B cell (primary cell): ENCODE measurements around the gene AGPAT3. TPM values are rescaled to one million over a fixed set of nuclear protein-coding genes. Genes with fewer than 3 reads are reported as not detected.

Experiments used
- ATAC-seq: fragments of 200-7000 bp; cut with Tn5 transposase; one replicate; pipeline ENCODE4 v1.10.0; 2021; ENCODE audit warnings: low read depth, mild to moderate bottlenecking, moderate number of reproducible peaks, moderate library complexity
- CTCF ChIA-PET: fragments of 350-600 bp; sonication (Branson Sonifier 250); formaldehyde crosslinking; loops from one replicate; lab custom pipeline; 2021; ENCODE audit warnings: antibody characterized with exemption, inconsistent platforms; lab: Charles Lee
- POLR2A ChIA-PET: fragments of 350-600 bp; sonication (Branson Sonifier 250); formaldehyde crosslinking; loops from one replicate; lab custom pipeline; 2021; ENCODE audit warnings: antibody characterized with exemption; lab: Charles Lee
- DNase-seq: peaks from one replicate; pipeline ENCODE4 v3.0.0; 2013
- H2AFZ ChIP-seq: 2 replicates; pipeline ENCODE4 v1.6.1; 2012; ENCODE audit warnings: mild to moderate bottlenecking, low read depth, low read length; ENCODE audit not compliant: insufficient read depth, poor library complexity, severe bottlenecking
- H3K27ac ChIP-seq, 2 donors: 1 replicate in 1 of 2; 2 replicates in 1 of 2; pipeline ENCODE4 v1.5.1; 2012 to 2013; ENCODE audit warnings: low read length in 2 of 2, mild to moderate bottlenecking in 2 of 2, moderate library complexity in 1 of 2
- H3K27me3 ChIP-seq, 4 experiments: fragments of 200-600 bp in 1 of 4; sonication (generic) in 1 of 4; replicated peaks in 1 of 4; 1 replicate in 2 of 4; 2 replicates in 2 of 4; pipeline versions ENCODE4 v1.6.1 to v1.7.0; 2013 to 2016; ENCODE audit warnings: low read length in 3 of 4, mild to moderate bottlenecking in 2 of 4, mixed read lengths in 1 of 4, moderate library complexity in 1 of 4; ENCODE audit not compliant: insufficient read depth in 4 of 4, control insufficient read depth in 3 of 4; ENCODE audit errors: control extremely low read depth in 1 of 4
- H3K36me3 ChIP-seq, 2 experiments: replicated peaks in 1 of 2; 1 replicate in 1 of 2; 2 replicates in 1 of 2; pipeline versions ENCODE4 v1.6.1 to v1.7.1; 2013; ENCODE audit warnings: low read length in 1 of 2; ENCODE audit not compliant: insufficient read depth in 2 of 2, control insufficient read depth in 1 of 2; ENCODE audit errors: control extremely low read depth in 1 of 2, extremely low read depth in 1 of 2
- H3K4me1 ChIP-seq, 2 donors: fragments of 200-600 bp in 1 of 2; sonication (generic) in 1 of 2; 1 replicate in 1 of 2; 2 replicates in 1 of 2; pipeline versions ENCODE4 v1.5.1 to v1.6.1; 2013 to 2017; ENCODE audit warnings: low read length in 2 of 2; ENCODE audit not compliant: control insufficient read depth in 2 of 2, insufficient read depth in 2 of 2
- H3K4me2 ChIP-seq: replicated peaks from 2 replicates; pipeline ENCODE3; 2012; ENCODE audit warnings: mild to moderate bottlenecking, low read depth, low read length; ENCODE audit not compliant: poor library complexity, severe bottlenecking
- H3K4me3 ChIP-seq, 5 experiments: fragments of 200-600 bp in 1 of 5; sonication (generic) in 1 of 5; 1 replicate in 3 of 5; 2 replicates in 2 of 5; pipeline versions ENCODE4 v1.5.1 to v1.7.0; 2011 to 2016; ENCODE audit warnings: low read length in 4 of 5, mild to moderate bottlenecking in 4 of 5, low read depth in 2 of 5, control low read depth in 1 of 5, moderate library complexity in 1 of 5; ENCODE audit not compliant: insufficient read depth in 1 of 5; ENCODE audit errors: control extremely low read depth in 1 of 5, extremely low read depth in 1 of 5
- H3K79me2 ChIP-seq: fragments of 200-600 bp; sonication (generic); one replicate; pipeline ENCODE4 v1.6.0; 2016; ENCODE audit warnings: low read length; ENCODE audit not compliant: control insufficient read depth, insufficient read depth
- H3K9ac ChIP-seq: fragments of 200-600 bp; sonication (generic); 2 replicates; pipeline ENCODE4 v1.6.1; 2017; ENCODE audit warnings: mild to moderate bottlenecking, low read length, moderate library complexity
- H3K9me3 ChIP-seq, 3 donors: one replicate each; pipeline versions ENCODE4 v1.6.1 to v1.7.1; 2013; ENCODE audit warnings: low read length in 2 of 3; ENCODE audit not compliant: control insufficient read depth in 2 of 3, insufficient read depth in 1 of 3; ENCODE audit errors: control extremely low read depth in 1 of 3
- H4K20me1 ChIP-seq: 2 replicates; pipeline ENCODE4 v1.6.0; 2012; ENCODE audit warnings: mild to moderate bottlenecking, low read length; ENCODE audit not compliant: insufficient read depth, control insufficient read depth, poor library complexity, severe bottlenecking
- H3K27ac Mint-ChIP-seq: one replicate; pipeline ENCODE4 v1.8.0; 2021; ENCODE audit warnings: mixed read lengths
- H3K27me3 Mint-ChIP-seq: one replicate; pipeline ENCODE4 v1.8.0; 2021; ENCODE audit warnings: mixed read lengths
- H3K4me1 Mint-ChIP-seq: one replicate; pipeline ENCODE4 v1.8.0; 2021; ENCODE audit warnings: mixed read lengths
- H3K4me3 Mint-ChIP-seq: one replicate; pipeline ENCODE4 v1.8.0; 2021; ENCODE audit warnings: mixed read lengths
- H3K9me3 Mint-ChIP-seq: one replicate; pipeline ENCODE4 v1.8.0; 2022; ENCODE audit warnings: mixed read lengths; ENCODE audit not compliant: insufficient read depth
- EZH2 ChIP-seq: IDR thresholded peaks from 2 replicates; pipeline ENCODE4 v1.6.1; 2012; ENCODE audit warnings: borderline replicate concordance, low read depth, mild to moderate bottlenecking, moderate library complexity, low read length; ENCODE audit not compliant: insufficient read depth, poor library complexity, severe bottlenecking
- whole genome bisulfite sequencing: methylation state at CpG from one replicate; pipeline ENCODE4 v1.1.5; 2013; ENCODE audit warnings: missing lambda C conversion rate; ENCODE audit not compliant: insufficient coverage; 5-methylcytosine and 5-hydroxymethylcytosine counted together
- intact Hi-C: fragments of 100-400 bp; cut with micrococcal nuclease; formaldehyde crosslinking; loops from one replicate; pipeline ENCODE4 v1.10.0; 2022
- polyA plus RNA-seq: library from polyadenylated mRNA; depleted of rRNA; stranded (reverse); fragments of >200 nt; gene quantifications from 2 replicates; pipeline ENCODE4 v1.2.3, GENCODE V29; 2012
- total RNA-seq, 2 donors: library from RNA; stranded (reverse); fragments of 120-200 nt in 1 of 2; gene quantifications; 1 replicate in 1 of 2; 2 replicates in 1 of 2; pipeline versions ENCODE4 v1.2.3 to v1.2.4, GENCODE V29; 2013 to 2022
- TF ChIP-seq, protein P1 (sequence below): fragments of 200-600 bp; IDR thresholded peaks from one replicate; pipeline ENCODE4 v1.8.0; 2022; ENCODE audit warnings: antibody characterized with exemption, mild to moderate bottlenecking

AGPAT3 gene
- total and polyA plus RNA-seq, 2 donors (not counting 1 experiment from before 2014, with no cell fraction given): 14.3 to 49.3 TPM

DNA sequence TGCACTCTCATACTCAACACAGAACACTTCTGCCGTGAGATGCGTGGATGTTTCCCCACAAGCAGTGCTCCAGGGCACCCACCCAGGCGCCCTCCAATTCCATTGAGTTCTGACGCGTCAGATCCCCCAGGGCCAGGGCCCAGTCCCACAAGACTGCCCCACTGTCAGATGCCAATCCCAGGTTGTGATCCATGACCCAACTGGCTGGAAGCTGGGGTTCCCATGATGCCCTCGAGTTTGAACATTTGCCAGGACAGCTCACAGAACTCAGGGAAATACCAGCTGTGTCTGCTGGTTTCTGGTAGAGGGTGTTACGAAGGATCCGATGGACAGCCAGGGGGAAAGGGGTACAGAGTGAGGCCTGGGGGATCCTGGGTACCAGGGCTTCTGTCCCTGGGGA lies 58.4 kb downstream of the AGPAT3 start:
- H4K20me1 ChIP-seq: peaks cover 72% of the 10 kb centered on the region
- no peak overlapping the region for H3K4me2 ChIP-seq
- H3K9me3 ChIP-seq: no peaks in the 10 kb centered on the region
- Mint-ChIP-seq H3K27ac (no peak overlapping the region), H3K4me3 (no peak overlapping the region), H3K9me3 (no peaks in the 10 kb centered on the region), H3K4me1 (peaks cover 35% of the 10 kb centered on the region), H3K27me3 (no peaks in the 10 kb centered on the region)
- H3K27me3 ChIP-seq: no peaks in the 10 kb centered on the region
- H3K36me3 ChIP-seq: peaks cover 2 to 4% of the 10 kb centered on the region in 2 experiments
- ATAC-seq (no peak), DNase-seq (no peak)
- ChIA-PET POLR2A (no interaction called here), CTCF (no interaction called here)
- TF ChIP-seq EZH2: no peak
- TF ChIP-seq, protein P1, sequence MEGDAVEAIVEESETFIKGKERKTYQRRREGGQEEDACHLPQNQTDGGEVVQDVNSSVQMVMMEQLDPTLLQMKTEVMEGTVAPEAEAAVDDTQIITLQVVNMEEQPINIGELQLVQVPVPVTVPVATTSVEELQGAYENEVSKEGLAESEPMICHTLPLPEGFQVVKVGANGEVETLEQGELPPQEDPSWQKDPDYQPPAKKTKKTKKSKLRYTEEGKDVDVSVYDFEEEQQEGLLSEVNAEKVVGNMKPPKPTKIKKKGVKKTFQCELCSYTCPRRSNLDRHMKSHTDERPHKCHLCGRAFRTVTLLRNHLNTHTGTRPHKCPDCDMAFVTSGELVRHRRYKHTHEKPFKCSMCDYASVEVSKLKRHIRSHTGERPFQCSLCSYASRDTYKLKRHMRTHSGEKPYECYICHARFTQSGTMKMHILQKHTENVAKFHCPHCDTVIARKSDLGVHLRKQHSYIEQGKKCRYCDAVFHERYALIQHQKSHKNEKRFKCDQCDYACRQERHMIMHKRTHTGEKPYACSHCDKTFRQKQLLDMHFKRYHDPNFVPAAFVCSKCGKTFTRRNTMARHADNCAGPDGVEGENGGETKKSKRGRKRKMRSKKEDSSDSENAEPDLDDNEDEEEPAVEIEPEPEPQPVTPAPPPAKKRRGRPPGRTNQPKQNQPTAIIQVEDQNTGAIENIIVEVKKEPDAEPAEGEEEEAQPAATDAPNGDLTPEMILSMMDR: no peak
- no peak overlapping the region for H3K27ac ChIP-seq
- no peak overlapping the region for H3K4me3 ChIP-seq
- H3K9ac ChIP-seq: no peak overlapping the region
- peaks cover 72% of the 10 kb centered on the region for H3K79me2 ChIP-seq
- H2AFZ ChIP-seq: no peak overlapping the region
- peaks cover 0 to 25% of the 10 kb centered on the region in 2 donors for H3K4me1 ChIP-seq
- intact Hi-C loops: no loop called here
- WGBS: 97% methylated on average over 6 of the region's 8 CpGs

DNA sequence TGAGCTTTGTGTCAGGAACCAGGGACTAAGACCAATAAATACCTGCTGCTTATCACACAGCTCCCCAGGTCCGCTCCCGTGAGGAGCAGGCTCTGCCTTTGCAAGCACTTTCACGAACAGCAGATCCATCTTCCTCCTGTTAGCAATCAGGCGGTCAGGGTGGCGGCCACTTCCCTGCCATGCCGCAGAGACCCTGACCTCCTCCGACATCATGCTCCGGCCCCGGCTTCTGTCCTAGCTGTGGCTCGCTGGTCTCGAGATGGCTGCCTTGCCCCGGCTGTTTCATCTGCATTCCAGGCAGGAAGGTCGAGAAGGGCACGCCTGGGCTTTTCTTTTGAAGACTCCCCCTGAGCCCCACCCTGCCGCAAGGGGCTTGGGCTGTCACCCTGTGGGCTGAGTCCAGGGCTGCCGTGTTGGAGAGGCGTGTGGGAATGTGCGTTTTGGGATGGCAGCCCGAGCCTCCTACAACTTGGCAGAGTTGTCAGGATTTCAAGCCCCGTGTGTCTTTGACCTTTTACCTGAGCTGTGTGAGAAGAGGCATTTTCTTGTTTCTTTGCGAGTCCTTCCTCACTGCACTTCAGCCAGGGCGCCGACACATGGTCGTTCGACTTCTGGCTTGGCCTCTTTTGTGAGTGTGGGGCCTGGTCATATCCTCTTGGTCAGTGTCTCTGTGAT lies 59.5 kb downstream of the AGPAT3 start:
- Histone ChIP-seq H3K4me2 (no peak overlapping the region), H3K27ac (no peak overlapping the region), H3K27me3 (no peaks in the 10 kb centered on the region), H3K9me3 (no peaks in the 10 kb centered on the region), H3K36me3 (peaks cover 4 to 10% of the 10 kb centered on the region in 2 experiments), H2AFZ (no peak overlapping the region), H4K20me1 (peaks cover 75% of the 10 kb centered on the region), H3K4me1 (peaks cover 0 to 25% of the 10 kb centered on the region in 2 donors), H3K79me2 (peaks cover 61% of the 10 kb centered on the region), H3K9ac (no peak overlapping the region), H3K4me3 (no peak overlapping the region)
- intact Hi-C loops: no loop called here
- CTCF ChIA-PET: interaction anchor here (2.7 kb wide), 1 partner anchor 13 kb away, joined by 7 read pairs; no protein-coding TSS in a partner anchor
- WGBS: 92% methylated on average over 25 of the region's 25 CpGs
- Mint-ChIP-seq H3K9me3 (no peaks in the 10 kb centered on the region), H3K4me1 (peaks cover 28% of the 10 kb centered on the region), H3K27ac (no peak overlapping the region), H3K4me3 (no peak overlapping the region), H3K27me3 (no peaks in the 10 kb centered on the region)
- POLR2A ChIA-PET: no interaction called here
- TF ChIP-seq, protein P1: no peak
- no peak for TF ChIP-seq EZH2
- DNase-seq: no peak
- no peak for ATAC-seq
